Measurements from ENCODE around the gene CUL9.

CUL9 gene

GRCh38 chr6:43186706-43187105, 4.7 kb downstream of the CUL9 start:
- peaks cover 8% of the 10 kb centered on the region; the same call in 1 of the 2 replicates for H3K4me1 ChIP-seq (ENCODE audit: low read length)
- no peak overlapping the region for H2AFZ ChIP-seq (ENCODE audit: low read length)
- no peaks in the 10 kb centered on the region for H3F3A ChIP-seq (ENCODE audit: insufficient read depth, low read length)
- no peaks in the 10 kb centered on the region for H3K9me3 ChIP-seq (replicated peaks; ENCODE audit: insufficient read depth, low read length)
- peaks cover 22% of the 10 kb centered on the region for H3K79me2 ChIP-seq (ENCODE audit: low read length)
- TF ChIP-seq EZH2phosphoT487 (IDR thresholded peaks at IDR 0.05; ENCODE audit: low read length), result no peak
- TF ChIP-seq EZH2 (optimal IDR thresholded peaks at IDR 0.05; ENCODE audit: low read depth, low read length), result no peak
- no peak for TF ChIP-seq CTCF (IDR thresholded peaks at IDR 0.05; ENCODE audit: low read length)
- H3K9me2 ChIP-seq (replicated peaks; ENCODE audit: insufficient read depth, low read length), result no peaks in the 10 kb centered on the region
- no peak overlapping the region for H3K4me2 ChIP-seq (ENCODE audit: low read depth, low read length)
- no peak overlapping the region for H3K4me3 ChIP-seq (ENCODE audit: low read length)
- H3K36me3 ChIP-seq (replicated peaks; ENCODE audit: insufficient read depth, low read length), result no peaks in the 10 kb centered on the region
- no peak overlapping the region for H3K9ac ChIP-seq (ENCODE audit: low read length)
- DNase-seq, result no peak
- H4K20me1 ChIP-seq (ENCODE audit: insufficient read depth, low read length), result no peaks in the 10 kb centered on the region
- H3K27me3 ChIP-seq (replicated peaks; ENCODE audit: insufficient read depth, low read length), result no peaks in the 10 kb centered on the region
- no peak overlapping the region for H3K27ac ChIP-seq (ENCODE audit: low read length)

GRCh38 chr6:43187821-43188220, 5.8 kb downstream of the CUL9 start:
- H3K4me3 ChIP-seq (ENCODE audit: low read length), result no peak overlapping the region
- no peak for DNase-seq
- H3K79me2 ChIP-seq (ENCODE audit: low read length), result peaks cover 15% of the 10 kb centered on the region
- H3K9me2 ChIP-seq (replicated peaks; ENCODE audit: insufficient read depth, low read length), result no peaks in the 10 kb centered on the region
- H3K4me1 ChIP-seq (ENCODE audit: low read length), result peaks cover 6% of the 10 kb centered on the region; the same call in 1 of the 2 replicates
- H3K9me3 ChIP-seq (replicated peaks; ENCODE audit: insufficient read depth, low read length), result no peaks in the 10 kb centered on the region
- TF ChIP-seq EZH2 (optimal IDR thresholded peaks at IDR 0.05; ENCODE audit: low read depth, low read length) (no peak), EZH2phosphoT487 (IDR thresholded peaks at IDR 0.05; ENCODE audit: low read length) (no peak), CTCF (IDR thresholded peaks at IDR 0.05; ENCODE audit: low read length) (no peak)
- H4K20me1 ChIP-seq (ENCODE audit: insufficient read depth, low read length), result no peaks in the 10 kb centered on the region
- H3F3A ChIP-seq (ENCODE audit: insufficient read depth, low read length), result no peaks in the 10 kb centered on the region
- H2AFZ ChIP-seq (ENCODE audit: low read length), result no peak overlapping the region
- no peaks in the 10 kb centered on the region for H3K27me3 ChIP-seq (replicated peaks; ENCODE audit: insufficient read depth, low read length)
- H3K36me3 ChIP-seq (replicated peaks; ENCODE audit: insufficient read depth, low read length), result no peaks in the 10 kb centered on the region
- no peak overlapping the region for H3K4me2 ChIP-seq (ENCODE audit: low read depth, low read length)
- H3K9ac ChIP-seq (ENCODE audit: low read length), result no peak overlapping the region
- H3K27ac ChIP-seq (ENCODE audit: low read length), result no peak overlapping the region

DNA sequence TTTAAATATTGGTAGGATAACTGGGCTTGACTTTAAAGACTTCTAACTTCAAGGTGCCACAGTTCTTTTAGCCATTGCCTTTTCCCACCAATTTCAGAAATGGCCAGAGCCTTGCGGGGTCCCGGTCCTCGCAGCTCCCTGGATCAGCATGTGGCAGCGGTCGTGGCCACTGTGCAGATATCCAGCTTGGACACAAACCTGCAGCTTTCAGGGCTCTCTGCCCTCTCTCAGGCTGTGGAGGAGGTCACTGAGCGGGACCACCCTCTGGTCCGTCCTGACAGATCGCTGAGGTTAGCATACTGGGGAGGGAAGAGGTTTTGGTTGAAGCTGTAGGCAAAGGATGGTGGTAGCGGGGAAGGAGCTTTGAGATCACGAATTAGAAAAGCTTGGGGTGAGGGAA, 6.4 kb downstream of the CUL9 start:
- no peaks in the 10 kb centered on the region for H3K4me1 ChIP-seq (ENCODE audit: low read length)
- H3K4me3 ChIP-seq (ENCODE audit: low read length), result no peak overlapping the region
- H3K9me2 ChIP-seq (replicated peaks; ENCODE audit: insufficient read depth, low read length), result no peaks in the 10 kb centered on the region
- peaks cover 9% of the 10 kb centered on the region for H3K79me2 ChIP-seq (ENCODE audit: low read length)
- no peak overlapping the region for H3K9ac ChIP-seq (ENCODE audit: low read length)
- no peaks in the 10 kb centered on the region for H3F3A ChIP-seq (ENCODE audit: insufficient read depth, low read length)
- H3K27ac ChIP-seq (ENCODE audit: low read length), result no peak overlapping the region
- H3K9me3 ChIP-seq (replicated peaks; ENCODE audit: insufficient read depth, low read length), result no peaks in the 10 kb centered on the region
- no peak overlapping the region for H3K4me2 ChIP-seq (ENCODE audit: low read depth, low read length)
- TF ChIP-seq EZH2phosphoT487 (IDR thresholded peaks at IDR 0.05; ENCODE audit: low read length) (no peak), EZH2 (optimal IDR thresholded peaks at IDR 0.05; ENCODE audit: low read depth, low read length) (no peak), CTCF (IDR thresholded peaks at IDR 0.05; ENCODE audit: low read length) (no peak)
- no peaks in the 10 kb centered on the region for H3K36me3 ChIP-seq (replicated peaks; ENCODE audit: insufficient read depth, low read length)
- no peaks in the 10 kb centered on the region for H4K20me1 ChIP-seq (ENCODE audit: insufficient read depth, low read length)
- no peak for DNase-seq
- no peaks in the 10 kb centered on the region for H3K27me3 ChIP-seq (replicated peaks; ENCODE audit: insufficient read depth, low read length)
- H2AFZ ChIP-seq (ENCODE audit: low read length), result no peak overlapping the region
